GM12873 (cell line): ENCODE results near the gene FBXW7.

Experiments used
- CTCF ChIP-seq: IDR thresholded peaks from 2 replicates; pipeline ENCODE4 v1.5.1; 2012; ENCODE audit warnings: low read depth, mild to moderate bottlenecking, moderate library complexity, low read length, control low read depth; ENCODE audit not compliant: insufficient read depth; ENCODE audit errors: missing control alignments

FBXW7 gene

GRCh38 chr4:152374153-152374552, 161.7 kb downstream of the FBXW7 start:
- TF ChIP-seq CTCF: no peak

GRCh38 chr4:152372444-152372843, 163.4 kb downstream of the FBXW7 start:
- no peak for TF ChIP-seq CTCF

- peak; percentile 11 for TF ChIP-seq CTCF
These were observed 166.0 kb downstream of the FBXW7 start for GRCh38 chr4:152369902-152370295.

GRCh38 chr4:152369203-152369901, 166.5 kb downstream of the FBXW7 start:
- no peak for TF ChIP-seq CTCF

- TF ChIP-seq CTCF: no peak
These were observed 167.9 kb downstream of the FBXW7 start for GRCh38 chr4:152368001-152368400.

GRCh38 chr4:152364883-152365282, 171.0 kb downstream of the FBXW7 start:
- TF ChIP-seq CTCF: no peak

GRCh38 chr4:152364383-152364782, 171.5 kb downstream of the FBXW7 start:
- no peak for TF ChIP-seq CTCF
